OCI-LY7 (cell line): ENCODE results near the gene IRX4. TPM values are rescaled to one million over a fixed set of nuclear protein-coding genes. Genes with fewer than 3 reads are reported as not detected.

Experiments used
- BruUV-seq: library from RNA; stranded (reverse); fragments of 400-500 nt; replicated peaks from 2 replicates; lab custom pipeline; 2021; lab: Mats Ljungman, UMichigan
- CTCF ChIA-PET: fragments of 300-600 bp; sonication (Branson Sonifier 250); formaldehyde crosslinking; loops from one replicate; lab custom pipeline; 2022; ENCODE audit warnings: antibody characterized with exemption; ENCODE audit not compliant: unreplicated experiment; lab: Charles Lee
- POLR2A ChIA-PET: fragments of 300-600 bp; sonication (Branson Sonifier 250); formaldehyde crosslinking; loops from one replicate; lab custom pipeline; 2022; ENCODE audit warnings: antibody characterized with exemption; lab: Charles Lee
- DNase-seq: peaks from one replicate; pipeline ENCODE4 v3.0.0-alpha.2; 2015; ENCODE audit warnings: low spot score
- H2AFZ ChIP-seq: fragments of 200-600 bp; sonication (generic), shearing (Covaris generic); 2 replicates; pipeline ENCODE4 v1.6.1; 2014; ENCODE audit warnings: mild to moderate bottlenecking, antibody characterized with exemption, low read length, moderate library complexity
- H3K27ac ChIP-seq: fragments of 200-600 bp; sonication (generic); 2 replicates; pipeline ENCODE4 v1.5.1; 2014; ENCODE audit warnings: mixed run types, low read depth, mild to moderate bottlenecking, moderate library complexity, low read length, inconsistent platforms; ENCODE audit not compliant: poor library complexity, severe bottlenecking
- H3K36me3 ChIP-seq: fragments of 200-600 bp; sonication (generic); 2 replicates; pipeline ENCODE4 v1.6.1; 2014; ENCODE audit warnings: mild to moderate bottlenecking, antibody characterized with exemption, low read length, moderate library complexity, mixed read lengths; ENCODE audit not compliant: insufficient read depth
- H3K4me1 ChIP-seq: fragments of 200-600 bp; sonication (generic); 2 replicates; pipeline ENCODE4 v1.5.1; 2014; ENCODE audit warnings: mild to moderate bottlenecking, low read length; ENCODE audit not compliant: insufficient read depth, poor library complexity, severe bottlenecking
- H3K4me2 ChIP-seq: fragments of 200-600 bp; sonication (generic); 2 replicates; pipeline ENCODE4 v1.6.1; 2014; ENCODE audit warnings: mild to moderate bottlenecking, low read length
- H3K4me3 ChIP-seq: fragments of 200-600 bp; sonication (generic); 2 replicates; pipeline ENCODE4 v1.5.1; 2014; ENCODE audit warnings: mild to moderate bottlenecking, low read depth, low read length; ENCODE audit not compliant: poor library complexity, severe bottlenecking
- H3K79me2 ChIP-seq: fragments of 200-600 bp; sonication (generic); 2 replicates; pipeline ENCODE4 v1.6.1; 2016; ENCODE audit warnings: low read depth, mild to moderate bottlenecking, low read length, moderate library complexity, mixed read lengths; ENCODE audit not compliant: insufficient read depth
- H3K9me2 ChIP-seq: fragments of 200-600 bp; sonication (generic); 2 replicates; pipeline ENCODE4 v1.6.1; 2016; ENCODE audit warnings: mild to moderate bottlenecking, low read length, mixed read lengths; ENCODE audit not compliant: insufficient read depth
- H3K9me3 ChIP-seq: fragments of 200-600 bp; sonication (generic); 2 replicates; pipeline ENCODE4 v1.6.1; 2014; ENCODE audit warnings: mild to moderate bottlenecking, mixed run types, low read length, mixed read lengths
- H4K20me1 ChIP-seq: fragments of 200-600 bp; sonication (generic); 2 replicates; pipeline ENCODE4 v1.6.1; 2014; ENCODE audit warnings: mild to moderate bottlenecking, antibody characterized with exemption, low read length, moderate library complexity, mixed read lengths; ENCODE audit not compliant: insufficient read depth
- EZH2phosphoT487 ChIP-seq: fragments of 200-600 bp; sonication (generic); IDR thresholded peaks from 2 replicates; pipeline ENCODE4 v1.6.1; 2018; ENCODE audit warnings: low read depth, borderline replicate concordance, mild to moderate bottlenecking, mixed run types, antibody characterized with exemption, low read length, moderate library complexity, mixed read lengths
- intact Hi-C: fragments of 100-400 bp; cut with micrococcal nuclease; formaldehyde crosslinking; loops from one replicate; pipeline ENCODE4 v1.10.0; 2022; ENCODE audit not compliant: unreplicated experiment
- total RNA-seq, 2 experiments: library from RNA; depleted of rRNA in 1 of 2; stranded (reverse); fragments of >200 nt in 1 of 2; shearing (Covaris generic) in 1 of 2; gene quantifications; 2 replicates each; pipeline ENCODE4 v1.2.3, GENCODE V29; 2014 to 2022
- TF ChIP-seq, protein P1 (sequence below): fragments of 200-600 bp; sonication (generic); conservative IDR thresholded peaks from 2 replicates; pipeline ENCODE4 v1.5.1; 2014; ENCODE audit warnings: mild to moderate bottlenecking, antibody characterized with exemption, low read length, moderate library complexity, mixed read lengths

The IRX4 gene
- total RNA-seq, 2 experiments from 2014 or later: not detected

DNA sequence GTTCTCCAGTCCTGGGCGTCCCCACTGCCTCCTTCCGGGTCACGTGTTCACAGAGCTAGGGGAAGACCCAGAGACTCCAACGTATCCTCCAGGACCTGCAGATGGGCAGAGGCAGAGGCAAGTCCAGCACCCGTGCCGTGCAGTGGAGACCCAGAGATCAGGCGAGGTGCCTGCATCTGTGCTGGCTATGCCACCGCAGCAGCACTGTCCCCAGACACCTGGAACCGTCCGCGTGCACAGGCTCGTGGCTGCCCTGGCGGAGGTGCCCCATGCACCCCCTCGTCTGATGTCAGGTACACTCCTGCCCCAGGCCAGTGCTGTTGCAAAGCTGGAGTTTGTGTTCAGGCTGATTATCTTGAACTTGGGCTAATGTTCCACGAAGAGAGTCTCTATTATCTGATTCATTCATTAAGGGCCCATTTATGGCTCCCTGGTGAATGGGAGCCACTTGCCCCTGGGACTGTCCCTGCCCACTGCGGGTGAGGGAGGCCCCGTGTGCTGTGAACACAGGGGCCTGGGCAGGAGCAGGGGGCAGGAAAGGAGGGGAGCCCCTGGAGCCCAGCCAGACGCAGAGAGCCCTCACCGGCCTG, 13.7 kb downstream of the IRX4 start:
- no peak for TF ChIP-seq EZH2phosphoT487
- TF ChIP-seq, protein P1, sequence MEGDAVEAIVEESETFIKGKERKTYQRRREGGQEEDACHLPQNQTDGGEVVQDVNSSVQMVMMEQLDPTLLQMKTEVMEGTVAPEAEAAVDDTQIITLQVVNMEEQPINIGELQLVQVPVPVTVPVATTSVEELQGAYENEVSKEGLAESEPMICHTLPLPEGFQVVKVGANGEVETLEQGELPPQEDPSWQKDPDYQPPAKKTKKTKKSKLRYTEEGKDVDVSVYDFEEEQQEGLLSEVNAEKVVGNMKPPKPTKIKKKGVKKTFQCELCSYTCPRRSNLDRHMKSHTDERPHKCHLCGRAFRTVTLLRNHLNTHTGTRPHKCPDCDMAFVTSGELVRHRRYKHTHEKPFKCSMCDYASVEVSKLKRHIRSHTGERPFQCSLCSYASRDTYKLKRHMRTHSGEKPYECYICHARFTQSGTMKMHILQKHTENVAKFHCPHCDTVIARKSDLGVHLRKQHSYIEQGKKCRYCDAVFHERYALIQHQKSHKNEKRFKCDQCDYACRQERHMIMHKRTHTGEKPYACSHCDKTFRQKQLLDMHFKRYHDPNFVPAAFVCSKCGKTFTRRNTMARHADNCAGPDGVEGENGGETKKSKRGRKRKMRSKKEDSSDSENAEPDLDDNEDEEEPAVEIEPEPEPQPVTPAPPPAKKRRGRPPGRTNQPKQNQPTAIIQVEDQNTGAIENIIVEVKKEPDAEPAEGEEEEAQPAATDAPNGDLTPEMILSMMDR: no peak
- Histone ChIP-seq H3K36me3 (no peaks in the 10 kb centered on the region), H2AFZ (no peak overlapping the region), H3K27ac (no peak overlapping the region), H3K79me2 (no peaks in the 10 kb centered on the region), H3K9me3 (no peaks in the 10 kb centered on the region), H4K20me1 (no peaks in the 10 kb centered on the region; the same call in 1 of the 2 replicates), H3K4me3 (no peak overlapping the region), H3K9me2 (no peaks in the 10 kb centered on the region), H3K4me2 (no peak overlapping the region), H3K4me1 (peaks cover 17% of the 10 kb centered on the region)
- ChIA-PET CTCF (no interaction called here), POLR2A (no interaction called here)
- no TSS peak for BruUV-seq
- no peak for DNase-seq
- intact Hi-C loops: no loop called here

DNA sequence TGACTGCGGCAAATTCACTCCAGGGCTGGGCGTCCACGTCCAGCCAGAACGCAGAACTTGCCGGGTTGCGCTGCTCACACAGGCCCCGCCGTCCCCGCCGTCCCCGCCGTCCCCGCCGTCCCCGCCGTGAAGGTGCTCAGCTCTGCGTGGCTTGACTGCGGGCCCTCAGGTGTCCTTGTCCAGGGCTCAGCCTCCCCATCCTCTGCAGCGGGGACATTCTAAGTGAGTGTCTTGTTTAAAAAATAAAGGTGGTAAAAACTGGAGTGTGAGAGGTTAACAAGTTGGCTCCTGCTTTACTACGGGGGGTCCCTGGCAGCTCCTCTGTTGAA, 14.9 kb downstream of the IRX4 start:
- POLR2A ChIA-PET: no interaction called here
- no peak overlapping the region for H3K4me3 ChIP-seq
- CTCF ChIA-PET: no interaction called here
- no peaks in the 10 kb centered on the region for H3K9me3 ChIP-seq
- H3K9me2 ChIP-seq: no peaks in the 10 kb centered on the region
- no peaks in the 10 kb centered on the region for H3K36me3 ChIP-seq
- DNase-seq: no peak
- H2AFZ ChIP-seq: no peak overlapping the region
- no peak overlapping the region for H3K4me2 ChIP-seq
- intact Hi-C loops: no loop called here
- H3K27ac ChIP-seq: no peak overlapping the region
- peaks cover 5% of the 10 kb centered on the region for H3K4me1 ChIP-seq
- BruUV-seq: no TSS peak
- H3K79me2 ChIP-seq: no peaks in the 10 kb centered on the region
- TF ChIP-seq EZH2phosphoT487: no peak
- TF ChIP-seq, protein P1: no peak
- H4K20me1 ChIP-seq: no peaks in the 10 kb centered on the region; the same call in 1 of the 2 replicates

DNA sequence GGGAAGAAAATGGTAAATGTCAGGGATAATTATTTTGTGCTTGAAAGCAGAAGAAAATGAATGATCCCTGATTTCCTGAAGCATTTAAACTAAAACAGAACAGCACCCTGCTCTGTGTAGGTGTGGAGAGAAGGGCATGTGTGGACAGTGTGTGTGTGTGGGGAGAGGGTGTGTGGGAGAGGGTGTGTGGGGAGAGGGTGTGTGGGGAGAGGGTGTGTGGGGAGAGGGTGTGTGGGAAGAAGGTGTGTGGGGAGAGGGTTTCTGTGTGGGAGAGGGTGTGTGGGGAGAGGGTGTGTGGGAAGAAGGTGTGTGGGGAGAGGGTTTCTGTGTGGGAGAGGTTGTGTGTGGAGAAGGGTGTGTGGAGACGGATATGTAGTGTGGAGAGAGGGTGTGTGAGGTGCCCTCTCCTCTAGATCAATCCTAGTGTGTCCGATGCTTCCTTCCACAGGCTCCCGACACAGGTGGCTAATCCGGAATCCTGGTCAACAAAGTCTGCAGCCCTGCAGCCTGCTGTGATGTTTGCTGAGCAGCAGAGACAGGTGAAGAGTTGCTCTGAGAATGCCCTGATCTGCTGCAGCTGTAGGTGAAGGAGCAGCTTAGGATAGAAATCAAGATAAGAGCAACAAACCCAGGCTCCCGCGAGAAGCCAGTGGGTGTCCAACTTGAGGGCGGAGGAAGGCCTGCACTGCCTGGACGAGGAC, 15.5 kb downstream of the IRX4 start:
- POLR2A ChIA-PET: no interaction called here
- no peak for TF ChIP-seq EZH2phosphoT487
- TF ChIP-seq, protein P1: no peak

More for the DNA sequence above, 15.5 kb downstream of the IRX4 start:
- no TSS peak for BruUV-seq
- no peak for DNase-seq
- intact Hi-C loops: no loop called here
- Histone ChIP-seq H3K4me2 (no peak overlapping the region), H4K20me1 (no peaks in the 10 kb centered on the region; the same call in 1 of the 2 replicates), H3K4me3 (no peak overlapping the region), H3K79me2 (no peaks in the 10 kb centered on the region), H3K9me2 (no peaks in the 10 kb centered on the region), H3K27ac (no peak overlapping the region), H3K9me3 (no peaks in the 10 kb centered on the region), H2AFZ (no peak overlapping the region), H3K36me3 (no peaks in the 10 kb centered on the region), H3K4me1 (no peaks in the 10 kb centered on the region)
- CTCF ChIA-PET: no interaction called here
